Activated CD4-positive, alpha-beta T cell treated with anti-CD3 and anti-CD28 coated beads, Interleukin-2, amount 50 U/mL, for 16 hours (primary cell): Measurements from ENCODE around the gene SOWAHB.

Source experiments
- DNase-seq: peaks from one replicate; pipeline ENCODE4 v3.0.0-alpha.2; 2020

The SOWAHB gene

GRCh38 chr4:76850010-76850441, 47.9 kb downstream of the SOWAHB start:
- DNase-seq: no peak
